SK-N-SH (cell line): Measurements from ENCODE around the gene TXNDC17. TPM values are rescaled to one million over a fixed set of nuclear protein-coding genes. Genes with fewer than 3 reads are reported as not detected.

Experiments used
- CTCF ChIA-PET: fragments of 300-600, 350-600 bp; formaldehyde crosslinking; extraction: SDS; loops from one replicate; lab custom pipeline; 2021; lab: Yijun Ruan, JAX
- POLR2A ChIA-PET: fragments of 350-600 bp; sonication (Branson Sonifier 250); formaldehyde crosslinking; extraction: SDS; loops from one replicate; lab custom pipeline; 2020; ENCODE audit warnings: antibody characterized with exemption, inconsistent platforms; lab: Yijun Ruan, JAX
- DNase-seq: peaks from one replicate; pipeline ENCODE4 v3.0.0; 2012
- H2AFZ ChIP-seq: fragments of 200-600 bp; sonication (generic); 2 replicates; pipeline ENCODE4 v1.8.1; 2016; ENCODE audit warnings: antibody characterized with exemption, mild to moderate bottlenecking, low read depth
- H3F3A ChIP-seq: fragments of 200-600 bp; sonication (generic); replicated peaks from 2 replicates; pipeline ENCODE3; 2016; ENCODE audit warnings: antibody characterized with exemption, mild to moderate bottlenecking; ENCODE audit not compliant: insufficient read depth
- H3K27ac ChIP-seq, 2 experiments: fragments of 200-500 bp in 1 of 2; fragments of 200-600 bp in 1 of 2; sonication (Bioruptor generic) in 1 of 2; sonication (generic), shearing (Covaris generic) in 1 of 2; 2 replicates each; pipeline versions ENCODE4 v1.5.1 to v1.6.1; 2014 to 2016; ENCODE audit warnings: low read depth in 2 of 2, inconsistent platforms in 1 of 2, low read length in 1 of 2, mild to moderate bottlenecking in 1 of 2, mixed read lengths in 1 of 2
- H3K27me3 ChIP-seq: fragments of 200-600 bp; sonication (generic), shearing (Covaris generic); 2 replicates; pipeline ENCODE4 v1.6.1; 2016; ENCODE audit warnings: mixed run types; ENCODE audit not compliant: insufficient read depth
- H3K36me3 ChIP-seq, 2 experiments: fragments of 200-500 bp in 1 of 2; fragments of 200-600 bp in 1 of 2; sonication (Bioruptor generic) in 1 of 2; sonication (generic) in 1 of 2; replicated peaks in 1 of 2; 2 replicates each; pipeline versions ENCODE3 to v1.5.1; 2014 to 2016; ENCODE audit warnings: low read length in 1 of 2, mild to moderate bottlenecking in 1 of 2; ENCODE audit not compliant: insufficient read depth in 2 of 2, control insufficient read depth in 1 of 2
- H3K4me1 ChIP-seq, 2 experiments: fragments of 200-500 bp in 1 of 2; fragments of 200-600 bp in 1 of 2; sonication (Bioruptor generic) in 1 of 2; sonication (generic), shearing (Covaris generic) in 1 of 2; 2 replicates each; pipeline versions ENCODE4 v1.5.1 to v1.6.1; 2014 to 2016; ENCODE audit warnings: low read depth in 1 of 2, low read length in 1 of 2, mixed run types in 1 of 2; ENCODE audit not compliant: insufficient read depth in 2 of 2, control insufficient read depth in 1 of 2
- H3K4me2 ChIP-seq: fragments of 200-600 bp; sonication (generic), shearing (Covaris generic); 2 replicates; pipeline ENCODE4 v1.6.1; 2017; ENCODE audit warnings: mixed run types
- H3K4me3 ChIP-seq, 2 experiments: fragments of 200-500 bp in 1 of 2; fragments of 200-600 bp in 1 of 2; sonication (Bioruptor generic) in 1 of 2; sonication (generic), shearing (Covaris generic) in 1 of 2; 2 replicates each; pipeline versions ENCODE4 v1.5.1 to v1.8.1; 2014 to 2016; ENCODE audit warnings: low read depth in 2 of 2, inconsistent platforms in 1 of 2, low read length in 1 of 2, mild to moderate bottlenecking in 1 of 2, mixed read lengths in 1 of 2, moderate library complexity in 1 of 2
- H3K79me2 ChIP-seq: fragments of 200-600 bp; sonication (generic); 2 replicates; pipeline ENCODE4 v1.8.1; 2017; ENCODE audit warnings: mild to moderate bottlenecking; ENCODE audit not compliant: insufficient read depth
- H3K9ac ChIP-seq: fragments of 200-600 bp; sonication (generic); 2 replicates; pipeline ENCODE4 v1.6.1; 2017; ENCODE audit warnings: mixed run types
- H3K9me2 ChIP-seq: fragments of 200-600 bp; sonication (generic); 2 replicates; pipeline ENCODE4 v1.6.1; 2017; ENCODE audit warnings: mixed run types
- H3K9me3 ChIP-seq: fragments of 200-600 bp; sonication (generic); 2 replicates; pipeline ENCODE4 v1.6.1; 2017; ENCODE audit warnings: mixed run types, mild to moderate bottlenecking, moderate library complexity
- H4K20me1 ChIP-seq: fragments of 200-600 bp; sonication (generic); 2 replicates; pipeline ENCODE4 v1.6.1; 2017; ENCODE audit warnings: mild to moderate bottlenecking, mixed run types; ENCODE audit not compliant: insufficient read depth
- FOSL2 ChIP-seq: IDR thresholded peaks from 2 replicates; pipeline ENCODE4 v1.4.0; 2012; ENCODE audit warnings: low read depth, mild to moderate bottlenecking, moderate library complexity, borderline replicate concordance
- FOXJ3 ChIP-seq: sonication (generic); formaldehyde crosslinking; IDR thresholded peaks from 2 replicates; pipeline ENCODE4 v1.5.1; 2020; ENCODE audit warnings: mild to moderate bottlenecking, missing genetic modification reagents
- FOXM1 ChIP-seq: IDR thresholded peaks from 2 replicates; pipeline ENCODE4 v1.4.0; 2012; ENCODE audit warnings: low read depth, mild to moderate bottlenecking
- GABPA ChIP-seq: IDR thresholded peaks from 2 replicates; pipeline ENCODE4 v1.4.0; 2012; ENCODE audit warnings: low read depth, mild to moderate bottlenecking
- GATA2 ChIP-seq: sonication (generic); formaldehyde crosslinking; IDR thresholded peaks from 2 replicates; pipeline ENCODE4 v1.5.0; 2020; ENCODE audit warnings: mild to moderate bottlenecking, missing genetic modification reagents
- JUND ChIP-seq: IDR thresholded peaks from 2 replicates; pipeline ENCODE4 v1.4.0; 2012
- POLR2AphosphoS5 ChIP-seq: IDR thresholded peaks from 2 replicates; pipeline ENCODE4 v1.6.1; 2012; ENCODE audit warnings: low read depth, low read length
- RAD21 ChIP-seq: IDR thresholded peaks from 2 replicates; pipeline ENCODE4 v1.6.1; 2012; ENCODE audit warnings: mild to moderate bottlenecking, low read length
- RCOR1 ChIP-seq: fragments of 150-350 bp; IDR thresholded peaks from 2 replicates; pipeline ENCODE4 v1.6.1; 2017; ENCODE audit warnings: antibody characterized with exemption, low read length
- RFX5 ChIP-seq: IDR thresholded peaks from 2 replicates; pipeline ENCODE4 v1.6.1; 2012; ENCODE audit warnings: mild to moderate bottlenecking, improper control_type of control experiment, low read length
- SIN3A ChIP-seq: IDR thresholded peaks from 2 replicates; pipeline ENCODE4 v1.6.1; 2012; ENCODE audit warnings: low read depth, mild to moderate bottlenecking, low read length, moderate library complexity, borderline replicate concordance
- TCF12 ChIP-seq: IDR thresholded peaks from 2 replicates; pipeline ENCODE4 v1.4.0; 2012
- TEAD4 ChIP-seq: IDR thresholded peaks from 2 replicates; pipeline ENCODE4 v1.4.0; 2012; ENCODE audit warnings: mild to moderate bottlenecking, borderline replicate concordance; ENCODE audit not compliant: insufficient read depth
- YY1 ChIP-seq: IDR thresholded peaks from 2 replicates; pipeline ENCODE4 v1.4.0; 2012; ENCODE audit warnings: low read depth, mild to moderate bottlenecking
- WGBS: methylation state at CpG from one replicate; pipeline ENCODE4 v1.1.6; 2017; ENCODE audit warnings: low lambda C conversion rate; 5-methylcytosine and 5-hydroxymethylcytosine counted together
- polyA plus RNA-seq, 3 experiments: library from polyadenylated mRNA; depleted of rRNA; stranded (reverse); fragments of >200 nt; gene quantifications; 2 replicates each; pipeline ENCODE4 v1.2.3, GENCODE V29; 2012
- TF ChIP-seq, protein P1 (sequence below): fragments of 150-350 bp; IDR thresholded peaks from 2 replicates; pipeline ENCODE4 v1.6.1; 2017; ENCODE audit warnings: antibody characterized with exemption, low read length, low read depth, borderline replicate concordance
- TF ChIP-seq, protein P2 (sequence below): fragments of 150-350 bp; IDR thresholded peaks from 2 replicates; pipeline ENCODE4 v1.6.1; 2016; ENCODE audit warnings: mild to moderate bottlenecking, low read depth, low read length
- TF ChIP-seq, protein P3 (sequence below): IDR thresholded peaks from 2 replicates; pipeline ENCODE4 v1.4.0; 2012; ENCODE audit warnings: low read depth
- TF ChIP-seq, protein P4 (sequence below): fragments of 200-600 bp; sonication (generic); IDR thresholded peaks from 2 replicates; pipeline ENCODE4 v1.6.1; 2017; ENCODE audit warnings: antibody characterized with exemption, mild to moderate bottlenecking, moderate library complexity
- TF ChIP-seq, protein P5 (sequence below): IDR thresholded peaks from 2 replicates; pipeline ENCODE4 v1.4.0; 2012; ENCODE audit warnings: low read depth, borderline replicate concordance
- TF ChIP-seq, protein P6 (sequence below): IDR thresholded peaks from 2 replicates; pipeline ENCODE4 v1.6.1; 2012; ENCODE audit warnings: mild to moderate bottlenecking, low read depth, low read length, moderate library complexity

TXNDC17 gene
- polyA plus RNA-seq, 1 of the 3 experiments (the other 2 are of a cell fraction): 644 TPM

DNA sequence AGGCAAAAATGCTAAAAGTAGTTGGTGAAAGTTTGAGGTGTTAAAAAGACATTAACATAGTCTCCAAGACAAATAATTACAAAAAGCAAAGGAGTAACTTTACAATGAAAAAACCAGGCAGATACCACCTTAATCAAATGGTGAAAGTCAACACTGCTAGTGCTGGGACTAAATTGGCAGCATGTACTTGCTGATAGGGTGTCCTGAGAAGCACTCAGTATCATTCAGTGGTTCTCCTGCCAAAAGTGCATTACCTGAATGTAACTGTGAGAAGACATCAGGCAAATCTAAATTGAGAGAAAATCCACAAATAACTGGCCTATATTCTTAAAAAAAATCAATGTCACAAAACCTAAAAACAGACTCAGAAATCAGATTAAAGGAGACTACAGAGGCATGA is 8.3 kb upstream of the TXNDC17 start:
- no peak for DNase-seq
- Histone ChIP-seq H3K9me3 (no peaks in the 10 kb centered on the region), H3K79me2 (peaks cover 14% of the 10 kb centered on the region; the same call in 1 of the 2 replicates), H3K9me2 (no peaks in the 10 kb centered on the region), H3K4me2 (no peak overlapping the region), H2AFZ (no peak overlapping the region), H3K4me1 (no peaks in the 10 kb centered on the region; a peak in 1 of 4 replicates), H3K27ac (no peak overlapping the region), H3K36me3 (peaks cover 58 to 67% of the 10 kb centered on the region in 2 experiments), H3F3A (peaks cover 7% of the 10 kb centered on the region), H3K9ac (no peak overlapping the region)
- POLR2A ChIA-PET: no interaction called here
- CTCF ChIA-PET: no interaction called here
- TF ChIP-seq, protein P1, sequence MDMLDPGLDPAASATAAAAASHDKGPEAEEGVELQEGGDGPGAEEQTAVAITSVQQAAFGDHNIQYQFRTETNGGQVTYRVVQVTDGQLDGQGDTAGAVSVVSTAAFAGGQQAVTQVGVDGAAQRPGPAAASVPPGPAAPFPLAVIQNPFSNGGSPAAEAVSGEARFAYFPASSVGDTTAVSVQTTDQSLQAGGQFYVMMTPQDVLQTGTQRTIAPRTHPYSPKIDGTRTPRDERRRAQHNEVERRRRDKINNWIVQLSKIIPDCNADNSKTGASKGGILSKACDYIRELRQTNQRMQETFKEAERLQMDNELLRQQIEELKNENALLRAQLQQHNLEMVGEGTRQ: no peak
- no peak for TF ChIP-seq POLR2AphosphoS5
- no peak for TF ChIP-seq SIN3A
- TF ChIP-seq FOSL2: no peak
- no peak for TF ChIP-seq JUND
- TF ChIP-seq GABPA: no peak
- TF ChIP-seq GATA2 (CRISPR knock-in tag): no peak
- no peak for TF ChIP-seq FOXM1
- TF ChIP-seq, protein P2, sequence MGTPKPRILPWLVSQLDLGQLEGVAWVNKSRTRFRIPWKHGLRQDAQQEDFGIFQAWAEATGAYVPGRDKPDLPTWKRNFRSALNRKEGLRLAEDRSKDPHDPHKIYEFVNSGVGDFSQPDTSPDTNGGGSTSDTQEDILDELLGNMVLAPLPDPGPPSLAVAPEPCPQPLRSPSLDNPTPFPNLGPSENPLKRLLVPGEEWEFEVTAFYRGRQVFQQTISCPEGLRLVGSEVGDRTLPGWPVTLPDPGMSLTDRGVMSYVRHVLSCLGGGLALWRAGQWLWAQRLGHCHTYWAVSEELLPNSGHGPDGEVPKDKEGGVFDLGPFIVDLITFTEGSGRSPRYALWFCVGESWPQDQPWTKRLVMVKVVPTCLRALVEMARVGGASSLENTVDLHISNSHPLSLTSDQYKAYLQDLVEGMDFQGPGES: no peak
- TF ChIP-seq TEAD4: no peak
- no peak for TF ChIP-seq RAD21
- TF ChIP-seq, all 33 proteins: peak for 0
- no peaks in the 10 kb centered on the region; the same call in 1 of the 2 replicates for H4K20me1 ChIP-seq
- no peak overlapping the region for H3K4me3 ChIP-seq
- H3K27me3 ChIP-seq: no peaks in the 10 kb centered on the region

DNA sequence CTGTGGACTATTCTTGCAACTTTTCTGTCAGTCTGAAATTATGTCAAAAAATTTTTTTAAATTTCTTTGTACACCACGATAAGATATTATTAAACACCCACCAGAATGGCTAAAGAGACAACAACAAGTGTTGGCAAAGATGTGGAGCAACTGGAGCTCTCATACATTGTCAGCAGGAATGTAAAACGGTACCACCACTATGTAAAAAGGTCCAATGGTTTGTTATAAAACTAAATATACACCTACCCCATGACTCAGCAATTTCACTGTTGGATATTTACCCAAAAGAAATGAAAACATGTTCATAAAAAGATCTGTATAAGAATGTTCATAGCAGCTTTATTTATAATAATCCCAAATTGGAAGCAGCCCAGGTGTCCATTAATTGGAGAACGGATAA is 7.6 kb upstream of the TXNDC17 start:
- Histone ChIP-seq H3K4me2 (no peak overlapping the region), H3K9ac (no peak overlapping the region), H2AFZ (no peak overlapping the region), H3K27ac (no peak overlapping the region), H3K9me2 (no peaks in the 10 kb centered on the region), H3K36me3 (peaks cover 54 to 60% of the 10 kb centered on the region in 2 experiments), H3K27me3 (no peaks in the 10 kb centered on the region), H3F3A (peaks cover 7% of the 10 kb centered on the region), H4K20me1 (no peaks in the 10 kb centered on the region; the same call in 1 of the 2 replicates), H3K9me3 (no peaks in the 10 kb centered on the region), H3K4me1 (no peaks in the 10 kb centered on the region; a peak in 1 of 4 replicates), H3K4me3 (no peak overlapping the region), H3K79me2 (peaks cover 17% of the 10 kb centered on the region)
- no peak for DNase-seq
- ChIA-PET CTCF (no interaction called here), POLR2A (no interaction called here)
- 95% methylated on average over 3 of the region's 3 CpGs for WGBS
- TF ChIP-seq, protein P3, sequence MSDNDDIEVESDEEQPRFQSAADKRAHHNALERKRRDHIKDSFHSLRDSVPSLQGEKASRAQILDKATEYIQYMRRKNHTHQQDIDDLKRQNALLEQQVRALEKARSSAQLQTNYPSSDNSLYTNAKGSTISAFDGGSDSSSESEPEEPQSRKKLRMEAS: no peak
- TF ChIP-seq RFX5: no peak
- no peak for TF ChIP-seq JUND
- TF ChIP-seq, protein P4, sequence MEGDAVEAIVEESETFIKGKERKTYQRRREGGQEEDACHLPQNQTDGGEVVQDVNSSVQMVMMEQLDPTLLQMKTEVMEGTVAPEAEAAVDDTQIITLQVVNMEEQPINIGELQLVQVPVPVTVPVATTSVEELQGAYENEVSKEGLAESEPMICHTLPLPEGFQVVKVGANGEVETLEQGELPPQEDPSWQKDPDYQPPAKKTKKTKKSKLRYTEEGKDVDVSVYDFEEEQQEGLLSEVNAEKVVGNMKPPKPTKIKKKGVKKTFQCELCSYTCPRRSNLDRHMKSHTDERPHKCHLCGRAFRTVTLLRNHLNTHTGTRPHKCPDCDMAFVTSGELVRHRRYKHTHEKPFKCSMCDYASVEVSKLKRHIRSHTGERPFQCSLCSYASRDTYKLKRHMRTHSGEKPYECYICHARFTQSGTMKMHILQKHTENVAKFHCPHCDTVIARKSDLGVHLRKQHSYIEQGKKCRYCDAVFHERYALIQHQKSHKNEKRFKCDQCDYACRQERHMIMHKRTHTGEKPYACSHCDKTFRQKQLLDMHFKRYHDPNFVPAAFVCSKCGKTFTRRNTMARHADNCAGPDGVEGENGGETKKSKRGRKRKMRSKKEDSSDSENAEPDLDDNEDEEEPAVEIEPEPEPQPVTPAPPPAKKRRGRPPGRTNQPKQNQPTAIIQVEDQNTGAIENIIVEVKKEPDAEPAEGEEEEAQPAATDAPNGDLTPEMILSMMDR: no peak
- no peak for TF ChIP-seq TCF12
- TF ChIP-seq, protein P5, sequence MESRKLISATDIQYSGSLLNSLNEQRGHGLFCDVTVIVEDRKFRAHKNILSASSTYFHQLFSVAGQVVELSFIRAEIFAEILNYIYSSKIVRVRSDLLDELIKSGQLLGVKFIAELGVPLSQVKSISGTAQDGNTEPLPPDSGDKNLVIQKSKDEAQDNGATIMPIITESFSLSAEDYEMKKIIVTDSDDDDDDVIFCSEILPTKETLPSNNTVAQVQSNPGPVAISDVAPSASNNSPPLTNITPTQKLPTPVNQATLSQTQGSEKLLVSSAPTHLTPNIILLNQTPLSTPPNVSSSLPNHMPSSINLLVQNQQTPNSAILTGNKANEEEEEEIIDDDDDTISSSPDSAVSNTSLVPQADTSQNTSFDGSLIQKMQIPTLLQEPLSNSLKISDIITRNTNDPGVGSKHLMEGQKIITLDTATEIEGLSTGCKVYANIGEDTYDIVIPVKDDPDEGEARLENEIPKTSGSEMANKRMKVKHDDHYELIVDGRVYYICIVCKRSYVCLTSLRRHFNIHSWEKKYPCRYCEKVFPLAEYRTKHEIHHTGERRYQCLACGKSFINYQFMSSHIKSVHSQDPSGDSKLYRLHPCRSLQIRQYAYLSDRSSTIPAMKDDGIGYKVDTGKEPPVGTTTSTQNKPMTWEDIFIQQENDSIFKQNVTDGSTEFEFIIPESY: no peak
- TF ChIP-seq, protein P6, sequence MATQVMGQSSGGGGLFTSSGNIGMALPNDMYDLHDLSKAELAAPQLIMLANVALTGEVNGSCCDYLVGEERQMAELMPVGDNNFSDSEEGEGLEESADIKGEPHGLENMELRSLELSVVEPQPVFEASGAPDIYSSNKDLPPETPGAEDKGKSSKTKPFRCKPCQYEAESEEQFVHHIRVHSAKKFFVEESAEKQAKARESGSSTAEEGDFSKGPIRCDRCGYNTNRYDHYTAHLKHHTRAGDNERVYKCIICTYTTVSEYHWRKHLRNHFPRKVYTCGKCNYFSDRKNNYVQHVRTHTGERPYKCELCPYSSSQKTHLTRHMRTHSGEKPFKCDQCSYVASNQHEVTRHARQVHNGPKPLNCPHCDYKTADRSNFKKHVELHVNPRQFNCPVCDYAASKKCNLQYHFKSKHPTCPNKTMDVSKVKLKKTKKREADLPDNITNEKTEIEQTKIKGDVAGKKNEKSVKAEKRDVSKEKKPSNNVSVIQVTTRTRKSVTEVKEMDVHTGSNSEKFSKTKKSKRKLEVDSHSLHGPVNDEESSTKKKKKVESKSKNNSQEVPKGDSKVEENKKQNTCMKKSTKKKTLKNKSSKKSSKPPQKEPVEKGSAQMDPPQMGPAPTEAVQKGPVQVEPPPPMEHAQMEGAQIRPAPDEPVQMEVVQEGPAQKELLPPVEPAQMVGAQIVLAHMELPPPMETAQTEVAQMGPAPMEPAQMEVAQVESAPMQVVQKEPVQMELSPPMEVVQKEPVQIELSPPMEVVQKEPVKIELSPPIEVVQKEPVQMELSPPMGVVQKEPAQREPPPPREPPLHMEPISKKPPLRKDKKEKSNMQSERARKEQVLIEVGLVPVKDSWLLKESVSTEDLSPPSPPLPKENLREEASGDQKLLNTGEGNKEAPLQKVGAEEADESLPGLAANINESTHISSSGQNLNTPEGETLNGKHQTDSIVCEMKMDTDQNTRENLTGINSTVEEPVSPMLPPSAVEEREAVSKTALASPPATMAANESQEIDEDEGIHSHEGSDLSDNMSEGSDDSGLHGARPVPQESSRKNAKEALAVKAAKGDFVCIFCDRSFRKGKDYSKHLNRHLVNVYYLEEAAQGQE: no peak
- no peak for TF ChIP-seq YY1
- TF ChIP-seq FOXJ3: no peak
- TF ChIP-seq RCOR1: no peak
- no peak for TF ChIP-seq RAD21
- no peak for TF ChIP-seq POLR2AphosphoS5
